GM12878 (cell line): Measurements from ENCODE around the gene CDYL. TPM values are rescaled to one million over a fixed set of nuclear protein-coding genes. Genes with fewer than 3 reads are reported as not detected.

Source experiments
- ATAC-seq: fragments of 200-7000 bp; cut with Tn5 transposase; 3 replicates; pipeline ENCODE4 v1.9.1; 2020; ENCODE audit warnings: mild to moderate bottlenecking, moderate library complexity
- BruUV-seq: library from RNA; stranded (reverse); fragments of 400-500 nt; replicated peaks from 2 replicates; lab custom pipeline; 2021; lab: Mats Ljungman, UMichigan
- CTCF ChIA-PET: fragments of 300-600 bp; sonication (Branson Sonifier 250); formaldehyde crosslinking; extraction: SDS; loops from one replicate; lab custom pipeline; 2021; ENCODE audit warnings: inconsistent platforms; lab: Yijun Ruan, JAX
- POLR2A ChIA-PET: fragments of 350-600 bp; formaldehyde crosslinking; extraction: SDS; loops from one replicate; lab custom pipeline; 2021; ENCODE audit warnings: inconsistent platforms; lab: Charles Lee
- RAD21 ChIA-PET: fragments of 300-600 bp; sonication (Branson Sonifier 250); formaldehyde crosslinking; loops from one replicate; lab custom pipeline; 2023; ENCODE audit warnings: antibody characterized with exemption; ENCODE audit not compliant: unreplicated experiment; lab: Charles Lee
- SMC1A ChIA-PET: fragments of 300-600 bp; sonication (Branson Sonifier 250); formaldehyde crosslinking; loops from one replicate; lab custom pipeline; 2023; ENCODE audit not compliant: unreplicated experiment, uncharacterized antibody; lab: Charles Lee
- DNase-seq: peaks from one replicate; pipeline ENCODE4 v3.0.0-alpha.2; 2011; ENCODE audit warnings: low read depth, low spot score
- FAIRE-seq: peaks from 3 replicates; lab custom pipeline; 2011; peaks lifted over from hg19 to GRCh38; lab: Jason Lieb, UNC
- H2AFZ ChIP-seq: 2 replicates; pipeline ENCODE4 v1.6.0; 2011; ENCODE audit warnings: low read depth, low read length, control low read depth; ENCODE audit not compliant: control insufficient read depth
- H3K27ac ChIP-seq: 2 replicates; pipeline ENCODE4 v1.5.1; 2011; ENCODE audit warnings: control low read depth; ENCODE audit not compliant: control insufficient read depth, insufficient read depth
- H3K27me3 ChIP-seq, 2 experiments: replicated peaks in 1 of 2; 2 replicates each; pipeline versions ENCODE4 v1.6.0 to v1.6.1; 2011; ENCODE audit warnings: low read length in 1 of 2; ENCODE audit not compliant: control insufficient read depth in 2 of 2, insufficient read depth in 2 of 2
- H3K36me3 ChIP-seq, 2 experiments: 2 replicates each; pipeline ENCODE4 v1.5.1; 2011; ENCODE audit warnings: low read length in 1 of 2; ENCODE audit not compliant: control insufficient read depth in 2 of 2, insufficient read depth in 2 of 2
- H3K4me1 ChIP-seq: 2 replicates; pipeline ENCODE4 v1.6.1; 2011; ENCODE audit warnings: mild to moderate bottlenecking, low read length, moderate library complexity, mixed read lengths; ENCODE audit not compliant: control insufficient read depth, insufficient read depth
- H3K4me2 ChIP-seq: 2 replicates; pipeline ENCODE4 v1.6.0; 2011; ENCODE audit warnings: control low read depth; ENCODE audit not compliant: control insufficient read depth, insufficient read depth
- H3K4me3 ChIP-seq: fragments of 200-600 bp; sonication (generic); 2 replicates; pipeline ENCODE4 v1.5.1; 2016
- H3K79me2 ChIP-seq: 2 replicates; pipeline ENCODE4 v1.6.0; 2011; ENCODE audit warnings: low read length; ENCODE audit not compliant: control insufficient read depth, insufficient read depth
- H3K9ac ChIP-seq: 2 replicates; pipeline ENCODE4 v1.8.0; 2011; ENCODE audit warnings: low read length, control low read depth, mixed read lengths; ENCODE audit not compliant: control insufficient read depth, insufficient read depth
- H3K9me3 ChIP-seq: replicated peaks from 3 replicates; pipeline ENCODE4 v1.5.1; 2011; ENCODE audit warnings: mild to moderate bottlenecking, low read length; ENCODE audit not compliant: control insufficient read depth, insufficient read depth
- H4K20me1 ChIP-seq: 2 replicates; pipeline ENCODE4 v1.6.0; 2011; ENCODE audit not compliant: control insufficient read depth, insufficient read depth
- BHLHE40 ChIP-seq, 2 experiments: fragments of 450-650 bp in 1 of 2; IDR thresholded peaks; 2 replicates each; pipeline ENCODE4 v1.6.1; 2011 to 2017; ENCODE audit warnings: low read depth in 2 of 2, borderline replicate concordance in 1 of 2, improper control_type of control experiment in 1 of 2, low read length in 1 of 2, mild to moderate bottlenecking in 1 of 2
- GATAD2B ChIP-seq: fragments of 450-650 bp; conservative IDR thresholded peaks from 2 replicates; pipeline ENCODE4 v1.6.1; 2017; ENCODE audit warnings: low read depth, mild to moderate bottlenecking, moderate library complexity
- HDAC6 ChIP-seq: fragments of 200-600 bp; sonication (generic); IDR thresholded peaks from one replicate; pipeline ENCODE4 v1.8.0; 2017; ENCODE audit warnings: antibody characterized with exemption; ENCODE audit not compliant: unreplicated experiment
- NFYA ChIP-seq: IDR thresholded peaks from 2 replicates; pipeline ENCODE4 v1.6.1; 2011; ENCODE audit warnings: low read depth, mild to moderate bottlenecking, low read length, improper control_type of control experiment, borderline replicate concordance
- RUNX3 ChIP-seq: IDR thresholded peaks from 2 replicates; pipeline ENCODE4 v1.6.1; 2012; ENCODE audit warnings: low read length, inconsistent platforms
- SKIL ChIP-seq: fragments of 450-650 bp; IDR thresholded peaks from 2 replicates; pipeline ENCODE4 v1.6.1; 2017; ENCODE audit warnings: mild to moderate bottlenecking, low read depth, inconsistent platforms; ENCODE audit not compliant: poor library complexity, severe bottlenecking
- SMAD5 ChIP-seq: IDR thresholded peaks from 2 replicates; pipeline ENCODE4 v1.6.1; 2016; ENCODE audit warnings: antibody characterized with exemption, low read depth
- SREBF1 ChIP-seq: IDR thresholded peaks from 2 replicates; pipeline ENCODE4 v1.6.1; 2012; ENCODE audit warnings: mild to moderate bottlenecking, low read length
- SUZ12 ChIP-seq: fragments of 200-600 bp; sonication (generic); IDR thresholded peaks from one replicate; pipeline ENCODE4 v1.6.1; 2018; ENCODE audit warnings: antibody characterized with exemption, mild to moderate bottlenecking; ENCODE audit not compliant: unreplicated experiment
- ZNF217 ChIP-seq: fragments of 450-650 bp; IDR thresholded peaks from 2 replicates; pipeline ENCODE4 v1.6.1; 2017; ENCODE audit warnings: antibody characterized with exemption, mild to moderate bottlenecking
- ZNF687 ChIP-seq: fragments of 450-650 bp; IDR thresholded peaks from 2 replicates; pipeline ENCODE4 v1.6.1; 2017; ENCODE audit warnings: mild to moderate bottlenecking, moderate library complexity
- WGBS: methylation state at CpG from one replicate; pipeline ENCODE4 v1.1.6; 2016; ENCODE audit warnings: low lambda C conversion rate; ENCODE audit not compliant: insufficient replicate concordance, insufficient coverage; ENCODE audit errors: missing lambda C conversion rate; 5-methylcytosine and 5-hydroxymethylcytosine counted together
- in situ Hi-C: fragments of 300-500 bp; cut with MboI; formaldehyde crosslinking; loops from 9 replicates; pipeline ENCODE4 v1.14.3; 2018; ENCODE audit warnings: mixed read lengths
- intact Hi-C: fragments of 100-400 bp; cut with micrococcal nuclease; formaldehyde crosslinking; loops from one replicate; pipeline ENCODE4 v1.14.2; 2022; ENCODE audit not compliant: unreplicated experiment
- polyA plus RNA-seq, 11 experiments: library from polyadenylated mRNA; depleted of rRNA in 4 of 11; unstranded in 6 of 11; stranded (reverse) in 5 of 11; fragments of >200 nt; fragmentation: Nextera tagmentation in 4 of 11; fragmentation: Illumina TruSeq in 1 of 11; extraction: Ambion mirVana in 4 of 11; extraction: Trizol in 1 of 11; gene quantifications; 1 replicate in 1 of 11; 2 replicates in 10 of 11; pipeline versions ENCODE4 v1.2.1 to v1.2.3, GENCODE V29; 2011 to 2016; ENCODE audit warnings: inconsistent platforms in 2 of 11, missing spikeins in 2 of 11, low read depth in 1 of 11
- total RNA-seq, 4 experiments: library from RNA; depleted of rRNA in 3 of 4; stranded (reverse); fragments of >200 nt in 3 of 4; fragmentation: Illumina TruSeq in 1 of 4; extraction: Trizol in 1 of 4; gene quantifications; 2 replicates each; pipeline versions ENCODE4 v1.2.1 to v1.2.3, GENCODE V29; 2013 to 2021
- TF ChIP-seq, protein P1 (sequence below): fragments of 450-650 bp; conservative IDR thresholded peaks from 2 replicates; pipeline ENCODE4 v1.6.1; 2017; ENCODE audit warnings: mild to moderate bottlenecking, moderate library complexity

Gene CDYL
- total and polyA plus RNA-seq, 10 of the 15 experiments (the other 5 are each of a cell fraction or from before 2014, with no cell fraction given): 9.3 to 61.2 (median 28.5) TPM

GRCh38 chr6:4775494-4776130, 592 bp upstream of the CDYL start:
- Histone ChIP-seq H4K20me1 (0 out of 2 replicates have a peak, but pooled peaks cover 3% of the 10 kb centered on the region), H3K4me1 (peaks cover 22% of the 10 kb centered on the region), H3K27ac (no peak overlapping the region; the same call in 1 of the 2 replicates), H3K27me3 (peaks cover 3% of the 10 kb centered on the region in 2 experiments; a peak in 2 of 4 replicates), H3K4me3 (peak overlapping the region; percentile 61; the same call in 1 of the 2 replicates), H3K9ac (peak overlapping the region; percentile 50; the same call in 1 of the 2 replicates), H3K79me2 (peaks cover 35% of the 10 kb centered on the region), H3K9me3 (peaks cover 3% of the 10 kb centered on the region; the same call in 2 of the 3 replicates), H3K4me2 (peak overlapping the region; percentile 86), H3K36me3 (no peaks in the 10 kb centered on the region), H2AFZ (peak overlapping the region; percentile 91)
- ATAC-seq: peak; percentile 64
- WGBS: 3% methylated on average over 25 of the region's 88 CpGs
- no peak for DNase-seq
- SMC1A ChIA-PET: interaction anchor here (1.0 to 12.1 kb wide), 5 partner anchors 28 to 152 kb away, joined by 3 to 237 read pairs (median 5); no protein-coding TSS in a partner anchor
- no peak for FAIRE-seq
- RAD21 ChIA-PET: interaction anchor here (0.6 to 11.3 kb wide), 6 partner anchors 15 to 228 kb away, joined by 3 to 203 read pairs (median 5); partner anchors contain the start of gene RPP40
- intact Hi-C loops: loop anchor here (2.0 kb wide), 3 partner anchors 125 to 227 kb away; no protein-coding TSS in a partner anchor
- POLR2A ChIA-PET: interaction anchor here (1.5 kb wide), 1 partner anchor 23 kb away, joined by 5 read pairs; no protein-coding TSS in a partner anchor
- no TSS peak for BruUV-seq
- CTCF ChIA-PET: no interaction called here
- in situ Hi-C loops: loop anchor here (10.0 kb wide), 1 partner anchor 751 kb away; a partner anchor contains a TSS
- peak; percentile 24; the same call in 1 of the 2 replicates for TF ChIP-seq RUNX3
- TF ChIP-seq, protein P1, sequence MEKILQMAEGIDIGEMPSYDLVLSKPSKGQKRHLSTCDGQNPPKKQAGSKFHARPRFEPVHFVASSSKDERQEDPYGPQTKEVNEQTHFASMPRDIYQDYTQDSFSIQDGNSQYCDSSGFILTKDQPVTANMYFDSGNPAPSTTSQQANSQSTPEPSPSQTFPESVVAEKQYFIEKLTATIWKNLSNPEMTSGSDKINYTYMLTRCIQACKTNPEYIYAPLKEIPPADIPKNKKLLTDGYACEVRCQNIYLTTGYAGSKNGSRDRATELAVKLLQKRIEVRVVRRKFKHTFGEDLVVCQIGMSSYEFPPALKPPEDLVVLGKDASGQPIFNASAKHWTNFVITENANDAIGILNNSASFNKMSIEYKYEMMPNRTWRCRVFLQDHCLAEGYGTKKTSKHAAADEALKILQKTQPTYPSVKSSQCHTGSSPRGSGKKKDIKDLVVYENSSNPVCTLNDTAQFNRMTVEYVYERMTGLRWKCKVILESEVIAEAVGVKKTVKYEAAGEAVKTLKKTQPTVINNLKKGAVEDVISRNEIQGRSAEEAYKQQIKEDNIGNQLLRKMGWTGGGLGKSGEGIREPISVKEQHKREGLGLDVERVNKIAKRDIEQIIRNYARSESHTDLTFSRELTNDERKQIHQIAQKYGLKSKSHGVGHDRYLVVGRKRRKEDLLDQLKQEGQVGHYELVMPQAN: peak; percentile 46
- TF ChIP-seq SREBF1: no peak
- TF ChIP-seq SUZ12: no peak
- TF ChIP-seq HDAC6: no peak
- TF ChIP-seq GATAD2B: peak; percentile 50; the same call in 1 of the 2 replicates
- TF ChIP-seq ZNF687: peak; percentile 45
- TF ChIP-seq ZNF217: peak; percentile 72
- TF ChIP-seq SKIL: no peak
- TF ChIP-seq SMAD5: no peak
- no peak for TF ChIP-seq NFYA
- peak in 1 of 2 experiments; percentile 56; a peak in 2 of 4 replicates for TF ChIP-seq BHLHE40 (IDR thresholded peaks at IDR 0.05; ENCODE audit: borderline replicate concordance in 1 of 2, low read depth in 2 of 2, low read length in 1 of 2)
